Activated naive CD4-positive, alpha-beta T cell treated with anti-CD3 and anti-CD28 coated beads, Interleukin-2, amount 50 U/mL, for 16 hours (primary cell): ENCODE data around the gene GLI3.

Experiments used
- DNase-seq: peaks from one replicate; pipeline ENCODE4 v3.0.0-alpha.2; 2020

The GLI3 gene

GRCh38 chr7:42071372-42072261, 165.4 kb downstream of the GLI3 start:
- DNase-seq = no peak

GRCh38 chr7:42070068-42070467, 166.9 kb downstream of the GLI3 start:
- DNase-seq = no peak

GRCh38 chr7:42069590-42069989, 167.4 kb downstream of the GLI3 start:
- DNase-seq = no peak

GRCh38 chr7:42068554-42069280, 168.3 kb downstream of the GLI3 start:
- no peak for DNase-seq

- no peak for DNase-seq
Measured at GRCh38 chr7:42065942-42066341, 171.1 kb downstream of the GLI3 start.

- DNase-seq = no peak
Measured at GRCh38 chr7:42065015-42065414, 172.0 kb downstream of the GLI3 start.

- no peak for DNase-seq
Measured at GRCh38 chr7:42064534-42064933, 172.5 kb downstream of the GLI3 start.

GRCh38 chr7:42059275-42059674, 177.7 kb downstream of the GLI3 start:
- no peak for DNase-seq

GRCh38 chr7:42057331-42057730, 179.7 kb downstream of the GLI3 start:
- DNase-seq = no peak

- DNase-seq = no peak
Measured at GRCh38 chr7:42055171-42055570, 181.8 kb downstream of the GLI3 start.

GRCh38 chr7:42053834-42054233, 183.2 kb downstream of the GLI3 start:
- DNase-seq = no peak

GRCh38 chr7:42049761-42050160, 187.2 kb downstream of the GLI3 start:
- DNase-seq = no peak

GRCh38 chr7:42046483-42046882, 190.5 kb downstream of the GLI3 start:
- no peak for DNase-seq

GRCh38 chr7:42045961-42046360, 191.0 kb downstream of the GLI3 start:
- DNase-seq = no peak

GRCh38 chr7:42039921-42040320, 197.1 kb downstream of the GLI3 start:
- DNase-seq = no peak

GRCh38 chr7:42035210-42035609, 201.8 kb downstream of the GLI3 start:
- DNase-seq = no peak

- no peak for DNase-seq
Measured at GRCh38 chr7:42033480-42033879, 203.5 kb downstream of the GLI3 start.

- no peak for DNase-seq
Measured at GRCh38 chr7:42029405-42029804, 207.6 kb downstream of the GLI3 start.

- no peak for DNase-seq
Measured at GRCh38 chr7:42027521-42027920, 209.5 kb downstream of the GLI3 start.

- no peak for DNase-seq
Measured at GRCh38 chr7:42026622-42027197, 210.3 kb downstream of the GLI3 start.

- no peak for DNase-seq
Measured at GRCh38 chr7:42025635-42026375, 211.2 kb downstream of the GLI3 start.

- DNase-seq = no peak
Measured at GRCh38 chr7:42024537-42024936, 212.5 kb downstream of the GLI3 start.

- DNase-seq = no peak
Measured at GRCh38 chr7:42023262-42023661, 213.7 kb downstream of the GLI3 start.
